RCC 7860 (cell line): ENCODE data around the gene MAP3K20.

Experiments used
- DNase-seq: peaks from one replicate; pipeline ENCODE4 v3.0.0-alpha.2; 2015; ENCODE audit warnings: low spot score
- FAIRE-seq: peaks from 2 replicates; lab custom pipeline; 2012; peaks lifted over from hg19 to GRCh38; lab: Jason Lieb, UNC

The MAP3K20 gene

DNA sequence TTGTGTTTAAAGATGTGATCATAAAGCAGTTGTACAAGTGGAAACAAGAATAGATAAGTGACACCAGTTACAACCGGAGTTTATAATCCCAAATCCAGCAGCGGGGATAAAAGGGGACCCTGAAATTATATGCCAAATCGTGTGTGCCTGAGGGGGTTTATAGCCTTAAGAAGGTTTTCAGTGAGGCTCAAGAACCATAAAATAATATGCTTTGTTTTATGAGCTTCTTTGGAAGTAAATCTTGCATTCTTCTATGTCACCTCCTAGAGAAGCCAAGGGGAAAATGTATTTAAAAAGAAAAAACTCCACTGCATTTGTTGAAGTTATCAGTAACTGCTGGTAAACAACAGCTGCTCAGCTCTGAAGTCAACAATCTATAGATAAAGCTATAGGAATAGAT, 25.8 kb upstream of the MAP3K20 start:
- no peak for DNase-seq
- no peak for FAIRE-seq

DNA sequence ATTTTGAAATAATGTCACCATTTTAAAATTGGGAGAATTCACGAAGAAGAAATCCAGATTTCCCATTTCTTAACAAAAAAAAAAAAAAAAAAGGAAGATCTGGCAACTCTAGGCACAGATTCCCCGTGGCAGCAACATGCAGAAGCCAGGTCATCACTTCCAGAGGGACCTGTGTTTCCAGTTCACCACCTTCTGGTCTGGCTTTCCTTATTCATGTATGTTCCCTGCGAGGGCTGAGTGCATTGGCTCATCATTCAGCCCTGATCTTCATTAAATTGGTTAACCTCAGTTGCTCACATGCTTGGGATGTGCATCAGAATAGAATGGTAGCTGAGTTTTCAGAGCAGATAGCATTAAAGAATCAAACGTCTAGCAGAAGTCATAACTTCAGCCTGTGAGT, 25.0 kb upstream of the MAP3K20 start:
- peak; percentile 6 for DNase-seq
- FAIRE-seq, result no peak

DNA sequence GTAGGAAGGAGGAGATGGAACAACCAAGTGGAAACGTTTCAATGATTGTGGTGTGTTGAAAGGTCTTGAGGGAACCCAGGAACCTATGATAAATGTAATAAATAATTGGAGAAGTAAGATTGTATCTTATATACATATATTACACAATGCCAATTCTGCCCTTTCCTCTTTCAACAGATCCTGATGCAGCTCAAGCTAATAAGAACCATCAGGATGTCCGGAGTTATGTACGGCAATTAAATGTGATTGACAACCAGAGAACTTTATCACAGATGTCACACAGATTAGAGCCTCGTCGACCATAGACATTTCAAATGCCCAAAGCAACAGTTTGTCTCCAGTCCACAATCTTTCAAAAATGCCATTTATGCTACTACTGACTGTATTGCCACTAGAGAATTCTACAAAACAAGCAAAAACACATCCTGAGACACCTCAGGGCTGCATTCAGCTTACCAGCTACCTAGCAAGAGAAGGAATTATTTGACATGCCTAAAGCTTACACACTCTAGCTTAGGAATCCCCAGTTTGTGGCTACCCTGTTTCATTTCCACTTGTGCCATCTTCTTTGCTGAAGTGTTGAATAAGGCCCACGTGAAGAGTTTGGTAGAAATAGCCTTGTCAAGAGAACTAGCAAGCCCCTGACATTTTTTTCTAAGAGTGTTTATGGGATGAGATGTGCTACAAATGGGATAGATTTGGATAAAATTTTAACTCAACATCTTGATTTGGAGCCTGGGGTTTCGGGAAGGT, 24.0 kb upstream of the MAP3K20 start:
- DNase-seq, result no peak
- no peak for FAIRE-seq

DNA sequence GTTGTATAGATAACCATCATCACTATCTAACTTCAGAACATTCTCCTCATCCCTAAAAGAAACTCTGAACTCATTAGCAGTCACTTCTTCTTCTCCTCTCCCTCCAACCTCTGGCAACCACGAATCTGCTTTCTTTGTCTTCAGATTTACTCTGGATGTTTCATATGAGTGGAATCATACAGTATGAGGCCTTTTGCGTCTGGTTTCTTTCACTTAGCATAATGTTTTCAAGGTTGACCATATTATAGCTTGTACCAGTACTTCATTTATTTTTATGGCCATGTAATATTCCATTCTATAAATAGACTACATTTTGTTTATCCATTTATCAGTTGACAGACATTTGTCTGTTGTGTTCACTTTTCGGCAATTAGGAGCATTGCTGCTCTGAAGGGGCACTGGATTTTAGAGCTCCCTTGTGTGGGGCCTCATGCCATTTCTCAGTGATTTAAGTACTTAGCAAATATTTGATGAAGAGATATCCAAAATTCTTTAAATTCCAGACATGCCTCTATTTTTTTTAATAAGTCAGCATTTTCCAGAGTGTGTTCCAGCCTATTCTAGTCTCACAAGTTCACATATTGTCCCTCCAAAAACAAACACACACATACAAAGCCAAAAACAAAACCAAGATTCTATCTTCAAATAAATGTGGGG, 22.5 kb upstream of the MAP3K20 start:
- peak; percentile 42 for DNase-seq
- FAIRE-seq, result no peak

DNA sequence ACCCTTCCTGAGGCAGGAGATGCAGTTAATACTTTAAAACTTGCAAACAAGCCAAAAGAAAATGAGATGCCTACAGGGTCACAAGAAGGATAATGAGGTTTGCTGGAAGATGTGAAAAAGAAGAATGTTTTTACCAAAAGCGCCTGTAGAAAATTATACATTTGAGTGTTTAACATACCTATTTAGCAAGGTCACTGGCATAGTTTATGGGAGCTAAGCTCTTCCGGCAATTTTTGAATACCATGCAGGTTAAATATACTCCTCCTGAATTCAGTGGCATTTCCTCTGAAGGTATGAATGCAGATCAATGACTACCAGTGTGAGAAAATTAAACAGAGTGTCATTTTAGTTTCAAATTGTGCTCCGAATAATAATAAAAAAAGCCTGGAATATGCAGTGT, 21.2 kb upstream of the MAP3K20 start:
- DNase-seq (no peak), FAIRE-seq (no peak)

DNA sequence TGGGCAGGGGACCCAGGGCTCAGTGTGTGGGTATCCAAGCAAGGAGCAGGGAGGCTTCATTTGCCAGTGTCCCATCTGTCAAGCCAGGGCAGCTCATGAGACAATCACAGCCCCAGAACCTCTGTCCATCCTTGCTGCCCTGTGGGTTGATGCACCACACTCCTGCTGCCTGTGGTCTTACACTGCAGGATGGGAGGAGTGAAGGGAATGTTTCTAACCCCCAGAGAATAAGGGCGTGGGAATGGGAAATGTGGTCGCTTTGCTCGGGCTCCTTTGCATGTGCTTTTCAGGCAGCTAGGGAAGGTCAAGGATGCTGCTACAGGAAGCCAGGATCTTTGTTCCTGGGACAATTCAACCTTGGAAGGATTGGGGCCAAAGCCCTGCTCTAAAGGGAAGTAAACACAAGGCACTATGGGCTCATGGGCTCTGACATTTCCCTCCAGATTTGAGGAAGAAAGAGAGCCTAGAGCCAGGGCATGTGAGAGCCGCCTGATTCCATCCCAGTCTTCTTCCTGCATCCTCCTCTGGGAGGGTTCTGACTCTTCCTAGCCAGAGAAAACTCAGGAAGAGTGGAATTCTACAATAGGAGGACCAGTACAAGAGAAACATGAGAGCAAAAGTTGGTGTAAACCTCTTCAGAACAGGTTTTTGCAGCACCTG, 18.8 kb upstream of the MAP3K20 start:
- FAIRE-seq (no peak), DNase-seq (no peak)

DNA sequence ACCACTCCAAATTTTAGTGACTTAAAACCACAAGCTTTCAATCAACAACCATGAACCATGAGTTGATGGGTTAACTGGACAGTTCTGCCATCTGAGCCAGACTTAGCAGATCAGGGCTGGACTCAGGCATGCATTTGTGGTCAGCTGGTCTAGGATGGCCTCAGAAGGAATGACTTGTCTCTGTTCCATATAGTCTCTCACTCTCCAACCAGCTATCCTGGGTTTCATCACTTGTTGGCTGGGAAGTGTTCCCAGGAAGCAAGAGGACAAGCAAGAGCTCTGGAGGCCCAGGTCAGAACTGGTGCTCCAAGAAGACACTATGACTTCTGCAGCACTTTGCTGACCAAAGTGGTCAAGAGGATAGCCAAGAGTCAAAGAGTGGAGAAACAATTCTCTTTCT, 17.5 kb upstream of the MAP3K20 start:
- DNase-seq (no peak), FAIRE-seq (no peak)

DNA sequence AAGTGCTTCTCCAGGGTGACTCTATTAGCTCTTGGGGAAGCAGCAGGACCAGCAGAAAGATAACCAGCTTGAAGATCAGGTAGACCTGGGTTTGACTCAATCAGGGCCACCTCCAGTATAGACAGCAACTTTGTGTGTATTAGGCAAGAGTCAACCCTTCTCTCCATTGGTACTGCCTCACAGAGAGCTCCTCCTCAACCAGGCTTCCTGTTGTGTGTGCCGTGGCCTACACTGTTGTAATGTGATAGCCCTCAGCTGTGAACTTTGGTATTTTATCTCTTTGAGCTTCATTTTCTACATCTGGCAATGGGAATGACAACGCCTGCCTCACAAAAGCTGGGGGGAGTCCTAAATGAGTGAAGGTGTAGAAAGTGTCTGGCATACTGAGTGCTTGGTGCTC, 17.0 kb upstream of the MAP3K20 start:
- FAIRE-seq (no peak), DNase-seq (no peak)

DNA sequence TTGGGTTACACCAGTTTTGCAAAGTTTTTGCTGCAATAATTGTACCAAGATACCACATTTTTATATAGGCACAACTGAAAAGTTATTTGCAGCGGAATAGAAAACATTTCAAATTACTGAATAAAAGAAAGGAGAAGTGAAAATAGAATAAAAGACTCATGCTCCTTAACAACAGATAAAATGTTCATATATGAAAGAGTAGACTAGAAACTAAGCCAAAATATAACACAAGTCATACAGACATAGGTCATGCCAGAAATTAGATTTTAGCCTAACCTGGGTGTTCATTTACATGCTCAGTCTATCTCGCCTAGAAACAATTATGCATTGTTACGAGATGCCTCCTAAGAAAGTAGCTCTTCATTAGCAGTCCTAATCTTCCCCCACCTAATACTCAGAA, 16.4 kb upstream of the MAP3K20 start:
- FAIRE-seq (no peak), DNase-seq (no peak)

DNA sequence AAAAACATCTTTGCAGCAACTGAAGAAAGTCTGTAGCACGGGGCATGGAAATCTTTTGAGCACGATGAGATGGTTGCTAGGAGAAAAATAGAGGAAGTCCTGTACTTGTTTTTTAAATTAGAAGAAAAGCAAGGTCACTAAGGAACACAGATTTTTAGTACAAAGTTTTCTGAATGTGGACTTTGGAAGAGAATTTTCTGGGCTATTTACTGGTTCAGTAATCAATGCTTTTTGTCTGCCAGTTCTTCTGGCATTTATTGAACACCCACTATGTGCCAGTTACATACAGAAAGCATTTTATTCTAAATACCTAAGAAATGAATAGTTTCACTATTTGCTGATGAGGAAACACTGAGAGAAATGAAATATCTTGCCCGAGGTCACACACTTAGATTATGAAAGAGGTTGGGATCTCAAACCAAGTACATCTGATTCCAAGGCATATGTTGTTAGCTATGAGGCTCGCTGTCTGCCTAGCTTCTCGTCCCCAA, 15.6 kb upstream of the MAP3K20 start:
- FAIRE-seq, result no peak
- DNase-seq, result no peak

DNA sequence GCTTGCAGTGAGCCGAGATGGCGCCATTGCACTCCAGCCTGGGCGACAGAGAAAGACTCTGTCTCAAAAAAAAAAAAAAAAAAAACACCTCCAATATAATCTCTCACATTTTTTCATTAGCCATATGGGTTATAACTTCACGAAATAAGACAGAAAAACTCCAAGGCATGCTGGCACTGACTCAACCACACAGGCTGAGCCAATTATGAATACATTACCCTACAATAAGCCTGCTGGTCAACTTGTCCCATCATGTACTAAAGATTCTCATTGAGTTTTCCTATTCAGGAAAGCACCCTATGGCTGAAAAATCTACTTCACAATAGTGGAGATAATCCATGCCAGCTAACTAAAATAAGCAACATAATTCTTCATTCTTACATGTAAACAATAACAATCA, 12.8 kb upstream of the MAP3K20 start:
- no peak for FAIRE-seq
- DNase-seq, result no peak

DNA sequence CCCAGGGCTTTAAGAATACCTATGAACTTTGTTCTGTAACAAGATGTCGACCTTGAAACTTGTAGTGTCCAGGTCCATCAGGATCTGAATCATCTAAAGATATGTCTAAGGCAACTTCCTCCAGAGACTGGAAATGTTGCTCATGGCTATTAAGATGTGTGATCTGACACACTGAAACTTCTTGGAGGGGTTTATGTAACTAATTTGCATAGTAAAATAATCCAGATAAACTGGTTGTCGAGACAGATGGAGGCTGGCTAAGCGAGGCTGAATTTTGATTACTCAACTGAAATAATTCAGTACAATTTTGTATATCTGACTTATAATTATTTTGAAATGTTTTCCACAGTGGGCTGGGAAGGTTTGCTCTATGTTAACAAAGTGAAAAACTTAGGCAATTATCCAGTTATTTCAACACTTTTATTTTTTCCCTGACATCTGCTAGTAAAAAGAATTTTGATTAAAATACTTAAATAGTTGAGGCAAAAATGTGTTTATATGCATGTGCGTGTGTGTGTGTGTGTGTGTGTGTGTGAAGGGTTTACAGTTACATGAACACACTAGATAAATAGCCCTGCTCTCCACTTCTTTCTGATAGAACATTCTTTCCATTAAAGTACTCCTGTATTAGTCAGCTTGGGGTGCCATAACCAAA, 11.4 kb upstream of the MAP3K20 start:
- FAIRE-seq (no peak), DNase-seq (no peak)

DNA sequence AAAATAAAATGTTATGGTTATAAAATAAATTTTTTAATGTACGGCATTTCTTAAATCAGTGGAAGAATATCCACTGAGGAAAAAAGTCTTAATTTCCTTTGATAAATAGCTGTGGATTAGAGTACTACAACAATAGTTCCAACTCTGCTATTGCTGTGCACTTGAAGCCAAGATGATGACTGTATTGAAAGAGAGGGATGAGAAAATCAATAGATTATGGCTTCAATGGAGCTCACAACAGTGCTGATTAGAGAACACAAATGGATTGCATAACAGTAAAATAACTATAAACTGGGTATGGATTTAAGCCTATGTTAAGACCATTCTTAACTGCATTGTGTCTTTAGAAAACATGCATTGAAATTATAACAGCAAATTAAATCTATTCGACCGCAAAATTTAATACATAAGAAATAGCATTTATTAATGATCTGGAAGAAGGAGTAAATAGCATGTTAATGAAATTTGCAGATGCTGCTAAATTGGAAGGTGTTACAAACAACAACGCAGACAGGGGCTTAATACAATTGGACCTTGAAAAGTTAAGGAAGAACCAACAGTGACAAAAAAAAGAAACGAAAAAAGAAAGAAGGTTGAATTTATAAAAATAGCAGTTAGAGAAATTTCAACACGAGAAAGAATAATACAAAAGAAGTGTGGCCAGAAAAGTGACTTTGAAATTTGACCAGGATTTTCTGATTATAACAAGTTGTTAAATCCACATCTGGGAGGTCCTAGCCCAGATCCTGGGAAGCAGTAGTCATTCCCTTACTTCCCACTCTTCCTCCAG, 8.6 kb upstream of the MAP3K20 start:
- no peak for DNase-seq
- no peak for FAIRE-seq

DNA sequence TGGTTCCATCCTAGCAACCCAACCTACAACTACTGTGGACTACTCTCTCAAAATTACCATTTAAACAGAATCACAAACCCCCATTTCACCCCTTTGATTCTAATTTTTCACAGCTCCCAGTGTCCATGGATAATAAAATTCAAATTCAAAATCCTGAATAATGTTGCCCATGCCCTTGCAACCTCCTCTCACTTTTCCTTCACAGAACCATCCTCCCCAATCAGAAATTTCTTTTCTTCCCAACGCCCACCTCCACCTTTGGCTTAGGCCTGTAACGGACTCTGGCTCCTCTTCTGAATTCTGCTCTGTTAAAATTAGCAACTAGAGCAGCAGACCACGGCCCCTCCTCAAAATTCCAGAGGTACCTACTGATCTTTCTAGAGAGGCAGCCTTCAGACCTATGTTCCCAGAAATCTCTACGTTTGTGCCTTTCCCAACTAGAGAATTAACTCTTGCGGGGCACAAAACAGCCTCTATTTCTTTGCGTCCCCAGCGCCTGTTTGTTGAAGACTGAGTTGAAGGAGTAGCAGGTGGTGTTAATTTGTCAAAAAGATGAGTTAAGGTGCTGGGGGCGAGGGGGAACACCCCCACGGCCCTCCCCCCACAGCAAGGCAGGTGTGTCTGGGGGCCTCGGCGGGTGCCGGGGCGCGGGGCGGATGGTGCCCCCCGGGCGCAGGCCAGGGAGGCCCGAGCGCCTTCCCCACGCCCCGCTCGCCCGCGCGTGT, 428 bp upstream of the MAP3K20 start:
- FAIRE-seq (no peak), DNase-seq (no peak)

DNA sequence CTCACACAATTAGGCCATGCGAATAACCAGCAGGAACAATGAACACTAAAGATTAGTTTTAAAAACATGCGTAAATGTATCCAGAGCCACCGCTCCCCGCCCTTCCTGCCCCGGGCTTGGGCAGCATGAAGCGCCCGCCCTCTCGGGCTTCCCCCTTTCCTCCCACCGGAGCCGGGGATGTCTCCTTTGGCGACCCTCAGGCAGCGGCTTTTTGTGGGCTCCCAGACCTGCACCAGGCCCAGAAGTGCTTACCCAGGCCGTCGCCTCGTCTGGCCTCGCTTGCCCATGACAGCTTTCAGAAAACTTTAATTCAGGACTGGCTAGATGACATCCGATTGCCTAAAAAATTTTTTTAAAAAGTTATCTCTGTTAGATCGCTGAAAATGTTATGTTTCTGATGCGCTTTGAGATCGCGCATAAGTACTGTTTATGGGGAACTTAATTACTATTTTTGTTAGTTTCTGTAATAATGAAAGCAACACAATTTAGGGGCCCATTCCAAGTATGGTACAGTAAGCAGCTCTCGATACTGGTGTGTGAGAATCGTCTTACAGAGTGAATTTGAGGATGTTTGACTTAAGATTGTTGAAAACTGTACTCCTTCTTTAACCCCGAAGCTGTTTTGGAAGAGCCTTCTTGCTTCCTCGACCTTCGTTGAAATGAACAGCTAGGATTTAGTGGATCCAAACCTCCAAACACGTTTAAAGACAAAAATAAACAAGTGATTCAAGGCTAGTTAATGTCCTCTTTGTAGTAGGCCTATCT, 1.1 kb downstream of the MAP3K20 start:
- DNase-seq (peak; percentile 8), FAIRE-seq (no peak)

DNA sequence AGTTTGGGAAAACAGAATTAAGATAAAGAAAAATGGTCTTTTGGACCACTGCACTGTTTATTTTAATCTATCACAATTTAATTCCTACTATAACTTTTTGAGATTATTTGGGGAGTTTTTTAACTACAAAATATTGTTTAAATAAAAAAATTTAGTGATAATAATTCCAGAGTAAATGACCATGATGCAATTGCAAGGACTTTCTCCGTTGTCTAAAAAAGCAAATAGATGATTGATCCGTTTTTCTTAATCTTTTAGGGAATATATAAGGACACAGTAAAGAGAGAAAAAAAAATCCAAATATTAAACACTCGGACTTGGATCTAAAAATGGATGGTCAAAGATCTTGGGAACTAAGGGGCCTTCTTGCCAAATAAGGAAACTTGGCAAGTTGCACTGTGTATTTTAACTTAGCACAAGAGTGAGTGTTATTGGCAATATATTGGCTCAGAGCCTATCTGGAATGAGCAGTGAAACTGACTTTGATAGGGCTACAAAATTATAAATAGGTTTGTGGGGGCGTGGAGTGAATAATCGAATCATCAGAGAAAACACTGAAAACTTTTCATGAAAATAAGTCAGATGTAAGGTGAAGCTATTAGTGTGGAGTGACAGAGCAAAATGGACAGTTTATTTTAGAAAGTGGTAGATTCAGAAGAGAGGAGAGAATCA, 2.0 kb downstream of the MAP3K20 start:
- DNase-seq, result no peak

DNA sequence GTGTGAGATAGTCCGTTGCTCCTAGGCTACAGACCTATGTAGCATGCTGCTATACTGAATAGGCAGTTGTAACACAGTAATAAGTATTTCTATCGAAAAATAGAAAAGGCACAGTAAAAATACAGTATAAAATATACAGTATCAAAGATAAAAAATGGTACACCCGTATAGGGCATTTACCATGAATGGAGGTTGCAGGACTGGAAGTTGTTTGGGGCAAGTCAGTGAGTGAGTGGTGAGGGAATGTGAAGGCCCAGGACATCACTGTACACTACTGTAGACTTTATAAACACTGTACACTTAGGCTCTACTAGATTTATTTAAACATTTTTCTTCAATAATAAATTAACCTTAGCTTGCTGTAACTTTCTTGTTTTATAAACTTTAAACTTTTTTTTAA, 3.5 kb downstream of the MAP3K20 start:
- FAIRE-seq (no peak), DNase-seq (no peak)

More for the DNA sequence above, 2.0 kb downstream of the MAP3K20 start:
- peak; percentile 30 for FAIRE-seq

DNA sequence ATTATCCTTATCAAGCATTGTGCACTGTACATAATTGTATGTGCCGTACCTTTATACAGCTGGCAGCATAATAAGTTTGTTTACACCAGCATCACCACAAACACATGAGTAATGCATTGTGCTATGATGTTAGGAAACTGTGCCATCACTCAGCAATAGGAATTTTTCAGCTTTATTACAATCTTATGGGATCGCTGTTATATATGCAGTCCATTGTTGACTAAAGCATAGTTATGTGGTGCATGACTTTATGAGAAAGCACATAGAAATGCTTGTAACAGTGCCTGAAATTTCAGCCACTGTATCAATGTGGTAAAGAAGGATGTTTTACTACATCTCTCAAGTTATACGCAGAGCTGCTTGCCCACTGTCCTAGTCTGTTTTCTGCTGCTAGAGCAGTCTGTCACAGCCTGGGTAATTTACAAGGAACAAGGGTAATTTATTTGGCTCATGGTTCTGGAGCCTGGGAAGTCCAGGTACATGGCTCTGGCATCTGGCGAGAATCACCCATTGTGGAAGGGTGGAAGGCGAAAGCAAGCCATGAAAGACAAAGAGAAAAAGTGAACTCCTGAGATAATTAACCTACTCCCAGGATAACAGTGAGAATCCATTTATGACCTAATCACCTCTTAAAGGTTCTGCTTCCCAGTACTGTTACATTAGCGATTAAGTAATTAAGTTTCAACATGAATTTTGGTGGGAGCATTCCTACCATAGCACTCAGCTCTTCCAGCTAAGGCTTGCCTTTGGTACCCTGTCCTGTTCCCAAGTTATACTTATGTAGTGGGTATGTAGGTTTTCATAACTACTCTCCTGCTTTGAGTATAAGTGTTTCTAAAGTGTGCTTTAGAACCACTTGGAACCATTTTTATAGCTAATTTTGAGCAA, 4.6 kb downstream of the MAP3K20 start:
- DNase-seq (no peak), FAIRE-seq (no peak)
